HL-60 (cell line): ENCODE data around the gene NFASC.

Source experiments
- POLR2AphosphoS5 ChIP-seq: IDR thresholded peaks from 2 replicates; pipeline ENCODE4 v1.6.1; 2012; ENCODE audit warnings: low read depth
- TF ChIP-seq, protein P1 (sequence below): IDR thresholded peaks from one replicate; pipeline ENCODE4 v1.5.1; 2011; ENCODE audit warnings: low read length, control low read depth, inconsistent platforms; ENCODE audit not compliant: insufficient read depth
- TF ChIP-seq, protein P2 (sequence below): IDR thresholded peaks from 2 replicates; pipeline ENCODE4 v1.6.1; 2012; ENCODE audit warnings: low read depth; ENCODE audit not compliant: insufficient replicate concordance

DNA sequence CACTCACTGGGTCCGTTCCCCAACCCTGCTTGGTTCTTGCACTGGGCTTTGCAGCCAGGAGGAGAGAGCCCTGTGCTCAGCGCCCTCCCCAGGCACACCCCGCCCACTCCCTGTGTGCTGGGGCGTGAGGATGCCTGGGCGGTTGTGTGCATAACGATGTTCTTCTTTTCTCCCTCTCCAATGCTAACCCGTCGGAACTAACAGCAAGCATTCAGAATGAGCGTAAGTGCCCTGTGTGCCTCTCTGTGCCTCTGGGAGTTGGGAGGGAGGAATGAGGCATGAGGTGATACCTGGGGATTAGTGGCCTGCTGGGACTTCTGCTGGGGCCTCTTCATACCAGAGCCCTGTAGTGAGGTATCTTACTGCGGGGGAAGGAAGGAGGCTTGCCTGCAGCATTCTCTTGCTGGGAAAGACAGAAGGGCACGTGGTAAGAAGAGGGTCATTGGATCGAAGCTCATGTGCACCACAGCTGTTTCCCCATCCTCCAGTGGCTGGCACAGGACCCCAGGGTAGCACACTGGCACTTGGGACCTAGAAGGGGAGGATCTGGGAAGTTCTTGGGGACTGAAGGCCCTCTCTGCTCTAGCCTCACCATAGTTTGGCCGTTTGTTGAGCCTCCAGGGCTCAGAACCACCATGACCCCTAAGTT lies 79.8 kb downstream of the NFASC start:
- TF ChIP-seq, protein P1, sequence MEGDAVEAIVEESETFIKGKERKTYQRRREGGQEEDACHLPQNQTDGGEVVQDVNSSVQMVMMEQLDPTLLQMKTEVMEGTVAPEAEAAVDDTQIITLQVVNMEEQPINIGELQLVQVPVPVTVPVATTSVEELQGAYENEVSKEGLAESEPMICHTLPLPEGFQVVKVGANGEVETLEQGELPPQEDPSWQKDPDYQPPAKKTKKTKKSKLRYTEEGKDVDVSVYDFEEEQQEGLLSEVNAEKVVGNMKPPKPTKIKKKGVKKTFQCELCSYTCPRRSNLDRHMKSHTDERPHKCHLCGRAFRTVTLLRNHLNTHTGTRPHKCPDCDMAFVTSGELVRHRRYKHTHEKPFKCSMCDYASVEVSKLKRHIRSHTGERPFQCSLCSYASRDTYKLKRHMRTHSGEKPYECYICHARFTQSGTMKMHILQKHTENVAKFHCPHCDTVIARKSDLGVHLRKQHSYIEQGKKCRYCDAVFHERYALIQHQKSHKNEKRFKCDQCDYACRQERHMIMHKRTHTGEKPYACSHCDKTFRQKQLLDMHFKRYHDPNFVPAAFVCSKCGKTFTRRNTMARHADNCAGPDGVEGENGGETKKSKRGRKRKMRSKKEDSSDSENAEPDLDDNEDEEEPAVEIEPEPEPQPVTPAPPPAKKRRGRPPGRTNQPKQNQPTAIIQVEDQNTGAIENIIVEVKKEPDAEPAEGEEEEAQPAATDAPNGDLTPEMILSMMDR: no peak
- TF ChIP-seq, protein P2, sequence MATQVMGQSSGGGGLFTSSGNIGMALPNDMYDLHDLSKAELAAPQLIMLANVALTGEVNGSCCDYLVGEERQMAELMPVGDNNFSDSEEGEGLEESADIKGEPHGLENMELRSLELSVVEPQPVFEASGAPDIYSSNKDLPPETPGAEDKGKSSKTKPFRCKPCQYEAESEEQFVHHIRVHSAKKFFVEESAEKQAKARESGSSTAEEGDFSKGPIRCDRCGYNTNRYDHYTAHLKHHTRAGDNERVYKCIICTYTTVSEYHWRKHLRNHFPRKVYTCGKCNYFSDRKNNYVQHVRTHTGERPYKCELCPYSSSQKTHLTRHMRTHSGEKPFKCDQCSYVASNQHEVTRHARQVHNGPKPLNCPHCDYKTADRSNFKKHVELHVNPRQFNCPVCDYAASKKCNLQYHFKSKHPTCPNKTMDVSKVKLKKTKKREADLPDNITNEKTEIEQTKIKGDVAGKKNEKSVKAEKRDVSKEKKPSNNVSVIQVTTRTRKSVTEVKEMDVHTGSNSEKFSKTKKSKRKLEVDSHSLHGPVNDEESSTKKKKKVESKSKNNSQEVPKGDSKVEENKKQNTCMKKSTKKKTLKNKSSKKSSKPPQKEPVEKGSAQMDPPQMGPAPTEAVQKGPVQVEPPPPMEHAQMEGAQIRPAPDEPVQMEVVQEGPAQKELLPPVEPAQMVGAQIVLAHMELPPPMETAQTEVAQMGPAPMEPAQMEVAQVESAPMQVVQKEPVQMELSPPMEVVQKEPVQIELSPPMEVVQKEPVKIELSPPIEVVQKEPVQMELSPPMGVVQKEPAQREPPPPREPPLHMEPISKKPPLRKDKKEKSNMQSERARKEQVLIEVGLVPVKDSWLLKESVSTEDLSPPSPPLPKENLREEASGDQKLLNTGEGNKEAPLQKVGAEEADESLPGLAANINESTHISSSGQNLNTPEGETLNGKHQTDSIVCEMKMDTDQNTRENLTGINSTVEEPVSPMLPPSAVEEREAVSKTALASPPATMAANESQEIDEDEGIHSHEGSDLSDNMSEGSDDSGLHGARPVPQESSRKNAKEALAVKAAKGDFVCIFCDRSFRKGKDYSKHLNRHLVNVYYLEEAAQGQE: no peak
- no peak for TF ChIP-seq POLR2AphosphoS5
